Smooth muscle cell (in vitro differentiated cells): ENCODE data around the gene DNASE1L2. TPM values are rescaled to one million over a fixed set of nuclear protein-coding genes. Genes with fewer than 3 reads are reported as not detected.

Experiments
- DNase-seq: peaks from one replicate; lab custom pipeline; 2025; ENCODE audit not compliant: unreplicated experiment; lab: John Stamatoyannopoulos, UW
- H2AFZ ChIP-seq: fragments of 200-600 bp; sonication (generic); 2 replicates; pipeline ENCODE4 v1.6.0; 2016; ENCODE audit warnings: antibody characterized with exemption, low read depth, mild to moderate bottlenecking
- H3F3A ChIP-seq: fragments of 200-600 bp; sonication (generic); 2 replicates; pipeline ENCODE4 v1.6.0; 2017; ENCODE audit warnings: antibody characterized with exemption, low read depth
- H3K27ac ChIP-seq: fragments of 200-600 bp; sonication (generic); 2 replicates; pipeline ENCODE4 v1.5.1; 2016; ENCODE audit warnings: low read depth, mild to moderate bottlenecking
- H3K27me3 ChIP-seq: fragments of 200-600 bp; sonication (generic); 2 replicates; pipeline ENCODE4 v1.6.1; 2016; ENCODE audit warnings: low read depth, mild to moderate bottlenecking
- H3K36me3 ChIP-seq: fragments of 200-600 bp; sonication (generic); 2 replicates; pipeline ENCODE4 v1.5.1; 2016; ENCODE audit warnings: low read depth
- H3K4me1 ChIP-seq: fragments of 200-600 bp; sonication (generic); 2 replicates; pipeline ENCODE4 v1.5.1; 2016; ENCODE audit warnings: low read depth
- H3K4me2 ChIP-seq: fragments of 200-600 bp; sonication (generic); 2 replicates; pipeline ENCODE4 v1.6.0; 2016; ENCODE audit warnings: mild to moderate bottlenecking
- H3K4me3 ChIP-seq: fragments of 200-600 bp; sonication (generic); 2 replicates; pipeline ENCODE4 v1.5.1; 2016; ENCODE audit warnings: mild to moderate bottlenecking
- H3K79me2 ChIP-seq: fragments of 200-600 bp; sonication (generic); 2 replicates; pipeline ENCODE4 v1.6.0; 2016; ENCODE audit warnings: low read depth, mild to moderate bottlenecking
- H3K9ac ChIP-seq: fragments of 200-600 bp; sonication (generic); 2 replicates; pipeline ENCODE4 v1.6.0; 2016; ENCODE audit warnings: low read depth
- H3K9me3 ChIP-seq: fragments of 200-600 bp; sonication (generic); replicated peaks from 2 replicates; pipeline ENCODE4 v1.5.1; 2016; ENCODE audit warnings: low read depth
- H4K20me1 ChIP-seq: fragments of 200-600 bp; sonication (generic); 2 replicates; pipeline ENCODE4 v1.6.0; 2016; ENCODE audit warnings: low read depth
- WGBS: methylation state at CpG from one replicate; pipeline ENCODE4 v1.1.7; 2016; ENCODE audit warnings: low lambda C conversion rate; 5-methylcytosine and 5-hydroxymethylcytosine counted together
- polyA plus RNA-seq: library from polyadenylated mRNA; unstranded; fragments of >200 nt; fragmentation: Nextera tagmentation; extraction: Ambion mirVana; gene quantifications from 2 replicates; pipeline ENCODE4 v1.2.1, GENCODE V29; 2016
- total RNA-seq: library from RNA; depleted of rRNA; stranded (reverse); fragments of >200 nt; gene quantifications from 2 replicates; pipeline ENCODE4 v1.2.3, GENCODE V29; 2014
- TF ChIP-seq, protein P1 (sequence below): fragments of 200-600 bp; sonication (generic); IDR thresholded peaks from 2 replicates; pipeline ENCODE4 v1.5.1; 2017; ENCODE audit warnings: borderline replicate concordance, mild to moderate bottlenecking, antibody characterized with exemption; ENCODE audit not compliant: insufficient read depth, poor library complexity, severe bottlenecking

The DNASE1L2 gene
- total and polyA plus RNA-seq, 2 experiments from 2014 or later, result 0.13 to 0.25 TPM

DNA sequence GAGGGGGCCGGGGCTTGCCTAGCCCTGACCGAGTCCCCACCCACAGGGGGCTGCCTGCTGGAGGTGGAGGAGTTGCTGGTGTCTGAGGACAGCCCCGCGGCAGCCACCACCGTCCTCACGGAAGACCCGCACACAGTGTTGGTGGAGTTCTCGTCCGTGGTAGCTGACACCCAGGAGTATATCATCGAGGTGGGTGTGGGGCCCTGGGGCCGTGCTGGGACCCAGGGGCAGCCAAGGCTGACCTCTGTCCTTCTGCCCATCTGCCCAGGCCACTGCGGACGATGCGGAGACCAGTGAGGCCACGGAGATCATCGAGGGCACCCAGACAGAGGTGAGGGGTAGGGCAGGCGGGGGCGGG, 1.5 kb upstream of the DNASE1L2 start:
- H3K9ac ChIP-seq, result no peak overlapping the region
- TF ChIP-seq, protein P1, sequence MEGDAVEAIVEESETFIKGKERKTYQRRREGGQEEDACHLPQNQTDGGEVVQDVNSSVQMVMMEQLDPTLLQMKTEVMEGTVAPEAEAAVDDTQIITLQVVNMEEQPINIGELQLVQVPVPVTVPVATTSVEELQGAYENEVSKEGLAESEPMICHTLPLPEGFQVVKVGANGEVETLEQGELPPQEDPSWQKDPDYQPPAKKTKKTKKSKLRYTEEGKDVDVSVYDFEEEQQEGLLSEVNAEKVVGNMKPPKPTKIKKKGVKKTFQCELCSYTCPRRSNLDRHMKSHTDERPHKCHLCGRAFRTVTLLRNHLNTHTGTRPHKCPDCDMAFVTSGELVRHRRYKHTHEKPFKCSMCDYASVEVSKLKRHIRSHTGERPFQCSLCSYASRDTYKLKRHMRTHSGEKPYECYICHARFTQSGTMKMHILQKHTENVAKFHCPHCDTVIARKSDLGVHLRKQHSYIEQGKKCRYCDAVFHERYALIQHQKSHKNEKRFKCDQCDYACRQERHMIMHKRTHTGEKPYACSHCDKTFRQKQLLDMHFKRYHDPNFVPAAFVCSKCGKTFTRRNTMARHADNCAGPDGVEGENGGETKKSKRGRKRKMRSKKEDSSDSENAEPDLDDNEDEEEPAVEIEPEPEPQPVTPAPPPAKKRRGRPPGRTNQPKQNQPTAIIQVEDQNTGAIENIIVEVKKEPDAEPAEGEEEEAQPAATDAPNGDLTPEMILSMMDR, result no peak
- no peak overlapping the region for H3K4me2 ChIP-seq
- no peaks in the 10 kb centered on the region for H3K79me2 ChIP-seq
- H3K27ac ChIP-seq, result no peak overlapping the region
- H4K20me1 ChIP-seq, result peaks cover 57% of the 10 kb centered on the region
- H3K36me3 ChIP-seq, result no peaks in the 10 kb centered on the region
- H3F3A ChIP-seq, result peaks cover 6% of the 10 kb centered on the region
- no peak for DNase-seq
- peaks cover 17% of the 10 kb centered on the region for H3K4me1 ChIP-seq
- over 99% methylated on average over 14 of the region's 18 CpGs for WGBS
- H3K4me3 ChIP-seq, result no peak overlapping the region
- no peak overlapping the region for H2AFZ ChIP-seq
- no peaks in the 10 kb centered on the region for H3K9me3 ChIP-seq
- H3K27me3 ChIP-seq, result peaks cover 23% of the 10 kb centered on the region

DNA sequence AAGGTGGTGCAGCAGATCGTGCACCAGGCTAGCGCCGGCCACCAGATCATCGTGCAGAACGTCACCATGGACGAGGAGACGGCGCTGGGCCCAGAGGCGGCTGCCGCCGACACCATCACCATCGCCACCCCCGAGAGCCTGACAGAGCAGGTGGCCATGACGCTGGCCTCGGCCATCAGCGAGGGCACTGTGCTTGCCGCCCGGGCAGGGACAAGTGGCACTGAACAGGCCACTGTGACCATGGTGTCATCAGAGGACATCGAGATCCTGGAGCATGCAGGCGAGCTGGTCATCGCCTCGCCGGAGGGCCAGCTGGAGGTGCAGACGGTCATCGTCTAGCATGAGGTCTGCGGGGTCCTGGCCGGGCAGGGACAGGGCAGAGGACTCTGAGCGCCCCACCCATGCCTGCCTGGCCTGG, 1.0 kb upstream of the DNASE1L2 start:
- Histone ChIP-seq H3K9ac (no peak overlapping the region), H2AFZ (no peak overlapping the region)
- DNase-seq, result no peak

DNA sequence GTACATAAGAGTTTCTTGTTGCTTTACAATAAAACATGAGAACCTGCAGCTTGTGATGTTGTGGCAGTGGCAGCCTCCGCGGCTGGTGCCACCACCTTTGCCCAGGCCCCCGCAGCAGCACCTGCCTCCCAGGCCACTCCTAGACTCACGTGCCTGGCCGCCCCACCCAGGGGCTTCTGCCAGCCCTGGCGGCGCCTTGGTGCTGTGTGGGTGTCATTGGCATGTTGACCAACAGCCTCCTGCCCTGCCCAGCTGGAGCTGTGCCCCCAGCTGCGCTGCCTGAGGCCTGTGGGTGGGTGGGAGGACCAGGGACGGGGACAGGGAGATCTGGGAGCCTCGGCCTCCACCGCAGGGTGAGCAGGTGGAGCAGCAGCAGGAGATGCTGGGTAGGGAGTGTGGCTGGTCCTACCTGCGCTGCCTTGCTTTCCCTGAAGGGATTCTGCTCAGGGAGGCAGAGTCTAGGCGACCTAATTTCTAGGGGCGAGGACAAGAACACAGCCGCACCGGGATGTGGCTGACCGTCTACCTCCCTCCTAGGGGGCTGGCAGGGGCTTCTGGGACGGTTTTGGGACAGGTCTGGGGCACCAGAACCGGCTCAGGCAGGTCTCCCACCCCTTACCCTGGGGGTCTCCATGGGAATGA, 428 bp upstream of the DNASE1L2 start:
- H3K9ac ChIP-seq, result no peak overlapping the region
- H4K20me1 ChIP-seq, result peaks cover 48% of the 10 kb centered on the region
- H3F3A ChIP-seq, result peaks cover 7% of the 10 kb centered on the region
- DNase-seq, result no peak
- H3K4me1 ChIP-seq, result peaks cover 17% of the 10 kb centered on the region
- no peaks in the 10 kb centered on the region for H3K79me2 ChIP-seq
- H3K27ac ChIP-seq, result no peak overlapping the region
- no peak overlapping the region for H2AFZ ChIP-seq
- peaks cover 23% of the 10 kb centered on the region for H3K27me3 ChIP-seq
- no peak overlapping the region for H3K4me3 ChIP-seq
- no peaks in the 10 kb centered on the region for H3K36me3 ChIP-seq
- TF ChIP-seq, protein P1, result no peak
- no peaks in the 10 kb centered on the region for H3K9me3 ChIP-seq
- 83% methylated on average over 19 of the region's 19 CpGs for WGBS
- H3K4me2 ChIP-seq, result peak overlapping the region; percentile 93

More for the DNA sequence above, 1.0 kb upstream of the DNASE1L2 start:
- no peak overlapping the region for H3K4me3 ChIP-seq
- 98% methylated on average over 28 of the region's 28 CpGs for WGBS
- no peaks in the 10 kb centered on the region for H3K9me3 ChIP-seq
- no peak overlapping the region for H3K4me2 ChIP-seq
- peaks cover 7% of the 10 kb centered on the region for H3F3A ChIP-seq
- H3K27ac ChIP-seq, result no peak overlapping the region
- no peaks in the 10 kb centered on the region for H3K36me3 ChIP-seq
- H3K4me1 ChIP-seq, result peaks cover 17% of the 10 kb centered on the region
- TF ChIP-seq, protein P1, result no peak
- H4K20me1 ChIP-seq, result peaks cover 53% of the 10 kb centered on the region
- peaks cover 23% of the 10 kb centered on the region for H3K27me3 ChIP-seq
- H3K79me2 ChIP-seq, result no peaks in the 10 kb centered on the region

DNA sequence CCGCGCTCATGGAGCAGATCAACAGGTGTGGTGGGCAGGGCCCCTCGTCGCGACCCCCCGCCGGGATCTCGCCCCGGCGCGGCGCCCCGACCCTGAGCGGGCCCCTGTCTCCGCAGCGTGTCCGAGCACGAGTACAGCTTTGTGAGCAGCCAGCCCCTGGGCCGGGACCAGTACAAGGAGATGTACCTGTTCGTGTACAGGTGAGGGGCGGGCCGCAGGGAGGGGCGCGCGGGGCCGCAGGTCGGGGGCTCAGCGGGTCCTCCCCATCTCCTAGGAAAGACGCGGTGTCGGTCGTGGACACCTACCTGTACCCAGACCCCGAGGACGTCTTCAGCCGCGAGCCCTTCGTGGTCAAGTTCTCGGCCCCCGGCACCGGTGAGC, 848 bp downstream of the DNASE1L2 start:
- Histone ChIP-seq H3K4me3 (peak overlapping the region; percentile 42), H3K4me2 (peak overlapping the region; percentile 93), H3K9ac (no peak overlapping the region), H4K20me1 (peaks cover 38% of the 10 kb centered on the region), H3F3A (peaks cover 7% of the 10 kb centered on the region), H3K27me3 (peaks cover 23% of the 10 kb centered on the region), H2AFZ (no peak overlapping the region), H3K79me2 (no peaks in the 10 kb centered on the region), H3K4me1 (peaks cover 17% of the 10 kb centered on the region), H3K27ac (no peak overlapping the region), H3K36me3 (no peaks in the 10 kb centered on the region), H3K9me3 (no peaks in the 10 kb centered on the region)
- WGBS, result 7% methylated on average over 19 of the region's 40 CpGs
- TF ChIP-seq, protein P1, result no peak
- DNase-seq, result no peak
